ENCODE results near the gene MMAA. TPM values are rescaled to one million over a fixed set of nuclear protein-coding genes. Genes with fewer than 3 reads are reported as not detected.

The MMAA gene
- total RNA-seq, 4 donors from 2014 or later: 0.26 to 7.5 (median 3.5) TPM

- Histone ChIP-seq H3K27ac (no peak overlapping the region), H3K4me1 (no peaks in the 10 kb centered on the region), H3K27me3 (no peaks in the 10 kb centered on the region), H3K4me3 (no peak overlapping the region), H3K36me3 (no peaks in the 10 kb centered on the region), H3K9me3 (no peaks in the 10 kb centered on the region)
- TF ChIP-seq POLR2A (IDR thresholded peaks at IDR 0.05): no peak
- TF ChIP-seq, protein P1, sequence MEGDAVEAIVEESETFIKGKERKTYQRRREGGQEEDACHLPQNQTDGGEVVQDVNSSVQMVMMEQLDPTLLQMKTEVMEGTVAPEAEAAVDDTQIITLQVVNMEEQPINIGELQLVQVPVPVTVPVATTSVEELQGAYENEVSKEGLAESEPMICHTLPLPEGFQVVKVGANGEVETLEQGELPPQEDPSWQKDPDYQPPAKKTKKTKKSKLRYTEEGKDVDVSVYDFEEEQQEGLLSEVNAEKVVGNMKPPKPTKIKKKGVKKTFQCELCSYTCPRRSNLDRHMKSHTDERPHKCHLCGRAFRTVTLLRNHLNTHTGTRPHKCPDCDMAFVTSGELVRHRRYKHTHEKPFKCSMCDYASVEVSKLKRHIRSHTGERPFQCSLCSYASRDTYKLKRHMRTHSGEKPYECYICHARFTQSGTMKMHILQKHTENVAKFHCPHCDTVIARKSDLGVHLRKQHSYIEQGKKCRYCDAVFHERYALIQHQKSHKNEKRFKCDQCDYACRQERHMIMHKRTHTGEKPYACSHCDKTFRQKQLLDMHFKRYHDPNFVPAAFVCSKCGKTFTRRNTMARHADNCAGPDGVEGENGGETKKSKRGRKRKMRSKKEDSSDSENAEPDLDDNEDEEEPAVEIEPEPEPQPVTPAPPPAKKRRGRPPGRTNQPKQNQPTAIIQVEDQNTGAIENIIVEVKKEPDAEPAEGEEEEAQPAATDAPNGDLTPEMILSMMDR (IDR thresholded peaks at IDR 0.05): no peak
- no peak for DNase-seq
- intact Hi-C loops (cut with DNase I; ENCODE audit: low total_unique reads): no loop called here
Measured at GRCh38 chr4:145694929-145695328, 75.7 kb downstream of the MMAA start.

DNA sequence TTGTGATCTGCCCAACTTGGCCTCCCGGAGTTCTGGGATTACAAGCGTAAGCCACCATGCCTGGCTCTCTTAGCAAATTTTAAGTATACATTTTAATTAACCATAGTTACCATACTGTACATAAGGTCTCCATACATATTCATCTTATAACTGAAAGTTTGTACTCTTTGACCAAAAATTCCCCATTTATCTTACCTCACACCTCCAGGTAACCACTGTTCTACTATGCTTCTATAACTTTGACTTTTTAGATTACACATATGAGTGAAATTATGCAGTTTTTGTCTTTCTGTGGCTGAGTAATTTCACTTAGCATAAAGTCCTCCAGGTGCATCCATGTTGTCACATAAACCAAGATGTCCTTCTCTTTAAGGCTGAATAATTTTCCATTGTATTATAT, 78.1 kb downstream of the MMAA start:
- no peaks in the 10 kb centered on the region for H3K36me3 ChIP-seq
- DNase-seq: no peak
- no peak overlapping the region for H3K4me3 ChIP-seq
- TF ChIP-seq, protein P1 (IDR thresholded peaks at IDR 0.05): no peak
- no peak for TF ChIP-seq POLR2A (IDR thresholded peaks at IDR 0.05)
- intact Hi-C loops (cut with DNase I; ENCODE audit: low total_unique reads): no loop called here
- no peaks in the 10 kb centered on the region for H3K27me3 ChIP-seq
- H3K9me3 ChIP-seq: no peaks in the 10 kb centered on the region
- no peaks in the 10 kb centered on the region for H3K4me1 ChIP-seq
- H3K27ac ChIP-seq: no peak overlapping the region

GRCh38 chr4:145698507-145698906, 79.3 kb downstream of the MMAA start:
- H3K27me3 ChIP-seq: no peaks in the 10 kb centered on the region
- no peaks in the 10 kb centered on the region for H3K9me3 ChIP-seq
- intact Hi-C loops (cut with DNase I; ENCODE audit: low total_unique reads): no loop called here
- no peaks in the 10 kb centered on the region for H3K4me1 ChIP-seq
- TF ChIP-seq POLR2A (IDR thresholded peaks at IDR 0.05): no peak
- TF ChIP-seq, protein P1 (IDR thresholded peaks at IDR 0.05): no peak
- no peak overlapping the region for H3K27ac ChIP-seq
- H3K4me3 ChIP-seq: no peak overlapping the region
- no peak for DNase-seq
- no peaks in the 10 kb centered on the region for H3K36me3 ChIP-seq

- TF ChIP-seq, protein P1 (IDR thresholded peaks at IDR 0.05): no peak
- no peak for TF ChIP-seq POLR2A (IDR thresholded peaks at IDR 0.05)
- Histone ChIP-seq H3K36me3 (no peaks in the 10 kb centered on the region), H3K27me3 (no peaks in the 10 kb centered on the region), H3K4me3 (no peak overlapping the region), H3K27ac (no peak overlapping the region), H3K9me3 (no peaks in the 10 kb centered on the region), H3K4me1 (no peaks in the 10 kb centered on the region)
- intact Hi-C loops (cut with DNase I; ENCODE audit: low total_unique reads): no loop called here
- DNase-seq: no peak
Measured at GRCh38 chr4:145703850-145704497, 84.8 kb downstream of the MMAA start.

DNA sequence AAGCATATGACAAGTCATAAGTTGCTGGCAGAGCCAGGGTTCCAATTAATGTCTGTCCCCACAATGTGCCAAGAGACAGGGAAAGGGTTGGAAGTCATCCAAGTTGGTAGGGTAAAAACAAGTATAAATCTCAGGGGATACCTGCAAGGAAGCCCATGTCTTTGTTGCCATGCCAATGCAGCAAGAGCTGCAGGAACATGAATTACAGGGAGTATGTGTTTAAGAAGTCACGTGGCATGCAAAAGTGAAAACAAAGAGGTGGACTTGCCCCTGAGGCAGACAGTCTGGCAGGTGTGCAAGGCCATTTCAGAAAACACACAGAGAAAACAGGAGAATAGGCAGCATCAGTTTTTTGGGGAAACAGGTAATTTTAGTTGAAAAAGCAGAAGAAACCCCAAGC, 90.2 kb downstream of the MMAA start:
- H3K27ac ChIP-seq: no peak overlapping the region
- no peaks in the 10 kb centered on the region for H3K36me3 ChIP-seq
- no peaks in the 10 kb centered on the region for H3K27me3 ChIP-seq
- peaks cover 0 to 11% of the 10 kb centered on the region in 2 donors for H3K9me3 ChIP-seq
- intact Hi-C loops (cut with DNase I; ENCODE audit: low total_unique reads): no loop called here
- no peaks in the 10 kb centered on the region for H3K4me1 ChIP-seq
- H3K4me3 ChIP-seq: no peak overlapping the region
- no peak for TF ChIP-seq POLR2A (IDR thresholded peaks at IDR 0.05)
- TF ChIP-seq, protein P1 (IDR thresholded peaks at IDR 0.05): no peak
- no peak for DNase-seq

Other genes starting within 250 kb of the MMAA start
- gene SMAD1, start 137.5 kb upstream of the MMAA start, total RNA-seq: 10 to 100 TPM; 29.1 to 81.4 (median 54.3) TPM
- gene C4orf51, start 60.8 kb downstream of the MMAA start, total RNA-seq: not detected